SK-N-MC (cell line): ENCODE results near the gene WRAP73.
"Not testable (repeated sequence)": the region's sequence is repeated elsewhere in the genome, so short reads cannot be mapped to it uniquely, and the experiment has no call there.

Source experiments
- EZH2 ChIP-seq: fragments of 200-600 bp; sonication (generic); IDR thresholded peaks from one replicate; pipeline ENCODE4 v1.6.1; 2017; ENCODE audit warnings: antibody characterized with exemption
- POLR2AphosphoS5 ChIP-seq: IDR thresholded peaks from 2 replicates; pipeline ENCODE4 v1.6.1; 2012; ENCODE audit warnings: mild to moderate bottlenecking, low read depth, low read length, borderline replicate concordance

DNA sequence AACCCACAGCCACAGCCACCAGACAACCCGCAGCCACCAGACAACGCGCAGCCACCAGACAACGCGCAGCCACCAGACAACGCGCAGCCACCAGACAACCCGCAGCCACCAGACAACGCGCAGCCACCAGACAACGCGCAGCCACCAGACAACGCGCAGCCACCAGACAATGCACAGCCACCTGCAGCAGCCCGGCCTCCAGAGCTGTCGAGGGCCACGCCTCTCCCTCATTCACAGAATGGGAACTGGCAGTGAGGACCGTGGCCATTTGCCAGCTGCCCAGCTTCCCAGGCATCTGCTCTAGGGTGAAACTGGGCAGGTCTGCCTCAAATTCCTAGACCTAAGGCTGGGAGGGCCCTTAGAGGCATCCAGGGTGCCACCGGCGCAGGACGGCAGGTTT is 66.2 kb downstream of the WRAP73 start:
- not testable (repeated sequence) for TF ChIP-seq EZH2, POLR2AphosphoS5
